Cortex of kidney (tissue), 1 donor: ENCODE data around the gene BEST3.
"Not testable (repeated sequence)": the region's sequence is repeated elsewhere in the genome, so short reads cannot be mapped to it uniquely, and the experiment has no call there.

Experiments
- DNase-seq: peaks from one replicate; lab custom pipeline; 2025; lab: John Stamatoyannopoulos, UW

Gene BEST3

GRCh38 chr12:69688021-69688420 lies 11.1 kb downstream of the BEST3 start:
- DNase-seq = no peak

DNA sequence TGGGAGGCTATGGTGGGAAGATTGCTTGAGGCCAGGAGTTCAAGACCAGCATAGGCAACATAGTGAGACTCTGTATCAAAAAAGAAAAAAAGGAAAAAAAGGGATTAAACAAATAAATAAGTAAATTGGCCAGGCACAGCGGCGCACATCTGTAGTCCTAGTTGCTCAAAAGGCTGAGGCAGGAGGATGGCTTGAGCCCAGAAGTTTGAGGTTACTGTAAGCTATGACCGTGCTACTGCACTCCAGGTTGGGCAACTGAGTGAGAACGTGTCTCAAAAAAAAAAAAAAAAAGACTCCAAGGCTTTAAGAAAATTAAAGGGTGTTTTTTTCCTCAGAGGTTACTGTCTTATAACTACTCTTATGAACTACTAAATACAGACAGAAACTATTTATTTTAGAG lies 11.7 kb downstream of the BEST3 start:
- no peak for DNase-seq

DNA sequence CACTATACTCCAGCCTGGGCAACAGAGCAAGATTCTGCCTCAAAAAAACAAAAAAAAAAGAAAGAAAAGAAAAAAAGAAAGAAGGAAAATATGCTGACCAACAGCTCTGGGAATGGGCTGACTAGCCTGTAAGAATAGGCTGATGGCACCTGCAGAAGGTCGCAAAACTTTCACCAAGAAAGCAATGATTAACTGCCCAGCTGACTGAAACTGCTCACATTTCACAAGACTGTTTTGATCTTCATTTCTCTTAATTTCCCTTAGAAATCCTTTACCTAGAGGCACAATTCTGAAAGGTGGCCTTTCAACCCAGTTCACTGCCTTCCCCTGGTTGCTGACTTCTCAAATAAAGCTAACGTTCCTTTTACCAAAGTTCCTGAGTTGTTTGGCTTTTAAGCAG lies 12.4 kb downstream of the BEST3 start:
- no peak for DNase-seq

DNA sequence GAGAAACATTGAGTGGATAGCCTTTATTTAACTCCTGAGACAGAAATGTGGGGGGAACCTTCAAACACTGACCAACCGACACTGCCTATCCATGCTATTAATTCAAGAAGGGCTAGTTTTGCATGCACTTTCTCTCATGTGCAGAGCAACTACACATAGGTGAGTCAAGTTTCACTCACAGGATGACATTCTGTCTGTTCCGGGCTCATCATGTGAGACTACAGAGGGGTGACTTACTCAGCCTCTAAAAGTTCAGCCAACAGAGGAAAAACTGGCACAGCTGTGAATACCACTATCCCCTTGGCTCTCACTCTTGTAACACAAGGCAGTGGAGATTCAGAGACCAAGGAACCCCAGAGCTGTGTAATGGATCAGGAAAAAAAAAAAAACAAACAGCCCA lies 13.3 kb downstream of the BEST3 start:
- DNase-seq = no peak

DNA sequence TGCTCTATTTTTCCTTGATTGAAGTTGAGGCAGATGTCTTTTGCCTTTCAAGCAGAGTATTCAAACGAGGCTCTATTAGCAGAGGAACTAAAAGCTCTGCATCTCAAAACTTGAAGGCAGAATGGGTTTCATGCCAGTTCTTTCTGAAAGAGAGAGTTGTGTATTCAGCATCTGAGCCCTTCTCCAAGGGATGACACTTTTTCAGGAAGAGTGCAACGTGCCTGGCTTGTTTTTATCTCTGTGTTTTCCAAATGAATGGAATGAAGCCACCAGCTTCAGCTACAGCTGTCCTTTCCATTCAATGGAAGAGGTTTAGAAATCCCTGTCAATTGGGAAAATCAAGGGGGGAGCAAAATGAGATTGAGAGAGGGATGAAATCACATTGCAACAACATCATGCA lies 14.6 kb downstream of the BEST3 start:
- DNase-seq = no peak

- DNase-seq = no peak
Observed at GRCh38 chr12:69682110-69682755, 16.9 kb downstream of the BEST3 start.

GRCh38 chr12:69679119-69679518 lies 20.0 kb downstream of the BEST3 start:
- no peak for DNase-seq

DNA sequence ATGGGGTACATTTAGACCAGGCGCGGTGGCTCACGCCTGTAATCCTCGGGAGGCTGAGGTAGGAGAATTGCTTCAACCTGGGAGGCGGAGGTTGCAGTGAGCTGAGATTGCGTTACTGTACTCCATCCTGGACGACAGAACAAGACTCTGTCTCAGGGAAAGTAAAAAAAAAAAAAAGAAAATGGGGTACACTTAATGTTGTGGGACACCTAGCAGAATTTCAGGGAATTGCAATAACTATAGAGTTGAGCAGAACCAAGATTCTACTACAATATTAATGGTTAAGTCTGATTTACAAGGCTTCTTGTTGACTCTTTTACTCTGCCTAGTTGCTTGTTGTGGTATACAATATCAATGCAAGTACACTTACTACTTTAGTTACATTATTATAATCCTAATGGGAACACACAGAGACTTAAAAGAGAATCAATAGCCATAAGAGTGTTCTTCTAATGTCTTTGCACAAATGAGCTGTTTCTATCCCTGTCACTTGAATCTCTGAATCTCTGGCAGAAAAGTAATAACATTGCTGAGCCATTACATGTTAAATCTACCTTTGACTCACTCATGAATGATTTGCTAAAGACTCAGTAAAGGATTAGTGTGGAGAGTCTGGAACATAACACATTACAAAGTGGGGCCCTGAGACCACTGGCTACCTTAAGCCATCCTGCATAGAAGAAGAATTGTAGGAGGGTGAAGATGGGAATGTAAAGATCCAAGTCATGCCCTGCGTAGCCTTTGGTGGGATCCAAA lies 22.7 kb downstream of the BEST3 start:
- no peak for DNase-seq

DNA sequence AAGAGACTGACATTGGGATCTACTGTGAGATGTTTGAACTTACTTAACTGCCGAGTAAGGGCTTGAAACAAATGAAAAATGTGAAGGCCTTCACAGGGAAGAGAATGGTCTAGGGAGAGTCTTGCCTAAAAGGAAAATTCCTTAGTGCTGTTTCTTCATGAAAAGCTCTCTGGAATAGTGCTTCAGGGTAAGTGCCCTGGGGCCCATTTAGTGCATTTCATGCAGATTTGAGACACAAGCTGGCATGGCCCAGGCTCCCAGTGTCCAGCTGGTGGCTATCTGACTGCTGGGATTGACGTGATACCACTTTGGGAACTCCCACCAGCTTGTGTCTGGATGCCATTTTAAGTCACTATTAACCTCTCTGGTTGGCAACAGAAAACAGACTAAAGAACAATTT lies 26.9 kb downstream of the BEST3 start:
- no peak for DNase-seq

GRCh38 chr12:69671597-69671996 lies 27.5 kb downstream of the BEST3 start:
- no peak for DNase-seq

GRCh38 chr12:69666798-69667197 lies 32.3 kb downstream of the BEST3 start:
- DNase-seq = no peak

- not testable (repeated sequence) for DNase-seq
Observed at GRCh38 chr12:69664930-69665377, 34.1 kb downstream of the BEST3 start.

GRCh38 chr12:69663726-69664125 lies 35.4 kb downstream of the BEST3 start:
- DNase-seq = no peak

DNA sequence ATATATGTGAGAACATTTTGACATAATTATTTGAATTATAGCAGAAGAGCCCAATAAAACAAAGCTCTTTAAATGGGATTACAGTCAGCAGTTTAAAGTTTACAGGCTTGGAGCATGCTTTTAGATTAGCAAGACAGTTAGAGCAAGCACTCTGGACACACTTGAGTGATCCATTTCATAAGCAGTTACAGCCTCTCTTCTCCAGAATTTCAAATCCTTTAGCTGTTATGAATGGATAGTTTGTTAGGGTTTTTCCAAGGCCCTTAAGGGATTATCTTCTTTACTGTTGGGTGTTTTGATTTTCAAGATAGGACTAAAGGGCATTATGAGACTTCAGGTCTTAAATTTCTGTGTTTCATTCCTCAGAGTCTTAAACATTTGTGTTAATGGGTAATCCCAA lies 36.3 kb downstream of the BEST3 start:
- DNase-seq = no peak

DNA sequence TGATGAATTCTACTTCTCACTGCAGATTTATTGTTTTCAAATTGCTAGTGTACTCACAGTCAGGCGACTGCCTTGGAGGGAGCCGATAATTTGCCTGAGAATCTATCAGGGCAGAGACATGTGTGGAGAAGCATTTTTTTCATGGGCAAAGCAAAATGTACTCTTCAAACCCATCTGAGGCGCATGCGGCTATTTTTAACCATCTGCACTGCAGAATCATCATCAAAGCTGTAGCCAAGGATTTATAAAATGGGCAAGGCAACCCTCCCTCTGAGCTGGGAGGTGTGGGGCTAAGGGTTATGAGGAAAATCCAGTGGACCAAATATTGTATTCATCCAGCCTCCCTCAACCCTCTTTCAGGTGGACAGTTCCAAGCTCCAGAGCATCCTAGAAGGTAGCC lies 37.7 kb downstream of the BEST3 start:
- DNase-seq = no peak

DNA sequence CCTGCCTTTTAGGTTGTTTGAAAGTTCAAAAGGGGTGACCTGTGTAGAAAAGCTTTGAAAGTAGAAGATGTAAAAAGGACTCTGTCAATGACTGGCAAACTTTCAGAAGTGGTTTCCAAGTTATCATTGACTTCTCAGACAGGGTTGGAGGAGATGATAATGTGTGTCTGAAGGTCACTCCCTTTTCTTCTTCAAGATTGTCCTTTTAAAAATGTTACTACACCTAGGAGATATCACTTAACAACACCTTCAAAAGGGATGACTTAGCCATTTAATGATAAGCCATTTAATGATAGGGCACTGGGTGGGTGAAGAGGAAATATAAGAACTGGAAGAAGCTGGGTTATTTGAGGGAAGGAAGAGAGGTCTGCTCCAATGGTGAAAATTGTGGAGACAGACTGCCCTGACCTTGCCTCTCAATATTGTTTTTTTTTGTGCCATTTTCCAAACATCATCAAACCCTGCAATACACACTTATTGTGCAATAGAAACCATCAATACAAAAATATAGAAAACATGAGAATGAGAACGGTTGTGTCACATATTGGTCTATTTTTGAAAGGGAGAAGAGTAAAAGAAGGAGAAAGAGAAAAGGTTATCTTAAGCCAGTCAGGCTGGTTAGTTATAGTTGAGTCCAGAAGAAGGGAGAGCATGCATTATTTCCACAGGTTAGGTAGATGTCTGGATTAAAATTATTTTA lies 38.8 kb downstream of the BEST3 start:
- no peak for DNase-seq

- no peak for DNase-seq
Observed at GRCh38 chr12:69658203-69658602, 40.9 kb downstream of the BEST3 start.

- DNase-seq = no peak
Observed at GRCh38 chr12:69657376-69658137, 41.5 kb downstream of the BEST3 start.

DNA sequence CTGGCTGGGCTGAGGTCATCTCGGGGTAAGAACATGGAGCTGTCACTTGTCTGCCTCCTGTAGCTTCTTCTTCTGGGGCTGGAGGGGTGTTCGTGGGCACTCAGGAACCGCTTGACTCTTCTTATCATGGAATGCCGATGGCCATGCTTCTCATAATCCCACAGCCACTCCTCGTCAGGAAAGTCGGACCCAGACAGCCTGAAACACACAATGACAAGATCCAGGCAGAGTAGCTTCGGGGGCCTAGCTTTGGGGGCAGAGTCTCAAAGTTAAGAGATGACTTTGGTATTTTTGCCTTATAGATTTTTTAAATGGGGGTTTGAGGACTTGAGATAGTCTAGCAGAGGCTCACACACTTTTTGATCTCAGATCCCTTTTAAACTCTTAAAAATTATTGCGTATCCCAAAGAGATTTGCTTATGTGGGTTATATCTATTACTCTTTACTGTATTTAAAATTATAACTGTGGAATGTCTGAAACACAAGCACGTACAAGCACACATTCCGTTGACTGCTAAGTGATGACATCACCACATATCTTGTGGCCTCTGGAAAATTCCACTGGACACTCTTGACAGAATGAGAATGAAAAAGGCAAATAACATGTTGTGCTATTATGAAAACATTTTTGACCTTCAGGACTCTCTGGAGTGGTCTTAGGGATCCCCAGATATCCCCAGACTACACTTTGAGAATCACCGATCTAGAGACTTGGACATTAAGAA lies 43.3 kb downstream of the BEST3 start:
- no peak for DNase-seq

- DNase-seq = no peak
Observed at GRCh38 chr12:69653703-69654102, 45.4 kb downstream of the BEST3 start.

- DNase-seq = no peak
Observed at GRCh38 chr12:69651922-69652321, 47.2 kb downstream of the BEST3 start.

- DNase-seq = no peak
Observed at GRCh38 chr12:69649529-69649928, 49.6 kb downstream of the BEST3 start.
